ENCODE data around the gene H2BW1.
"Not testable (repeated sequence)": the region's sequence is repeated elsewhere in the genome, so short reads cannot be mapped to it uniquely, and the experiment has no call there.

Gene H2BW1

GRCh38 chrX:104041003-104041402, 27.5 kb upstream of the H2BW1 start:
- Histone ChIP-seq H3K4me3 (ENCODE audit: low read depth, low read length) (no peak overlapping the region), H3K36me3 (ENCODE audit: control insufficient read depth in 2 of 2, insufficient read depth in 1 of 2, low read length in 2 of 2) (no peaks in the 10 kb centered on the region), H3K27ac (ENCODE audit: extremely low read depth, low read depth, low read length) (no peak overlapping the region), H3K9me3 (ENCODE audit: control insufficient read depth, insufficient read depth, low read depth, low read length) (no peaks in the 10 kb centered on the region), H3K4me1 (ENCODE audit: control insufficient read depth, insufficient read depth, low read length) (no peaks in the 10 kb centered on the region)
- ChIA-PET CTCF (interaction anchor here (0.7 kb wide), 1 partner anchor 40 kb away, joined by 3 read pairs; no protein-coding TSS in a partner anchor), POLR2A (no interaction called here)
- TF ChIP-seq ZNF416 (tag by site-specific recombination; IDR thresholded peaks at IDR 0.05) (no peak), ZNF704 (tag by site-specific recombination; IDR thresholded peaks at IDR 0.05) (no peak), ZNF26 (tag by site-specific recombination; IDR thresholded peaks at IDR 0.05) (no peak), ZNF138 (tag by site-specific recombination; IDR thresholded peaks at IDR 0.05; ENCODE audit: borderline replicate concordance) (no peak), ZBTB6 (tag by site-specific recombination; IDR thresholded peaks at IDR 0.05) (no peak), ZNF214 (tag by site-specific recombination; IDR thresholded peaks at IDR 0.05; ENCODE audit: borderline replicate concordance) (no peak), ZNF274 (IDR thresholded peaks at IDR 0.05; ENCODE audit: low read length) (no peak), ZNF274 (tag by site-specific recombination; IDR thresholded peaks at IDR 0.05; ENCODE audit: borderline replicate concordance) (no peak), SETDB1 (IDR thresholded peaks at IDR 0.05; ENCODE audit: insufficient read length, low read length) (no peak), GLIS1 (tag by site-specific recombination; IDR thresholded peaks at IDR 0.05) (no peak)

- TF ChIP-seq AEBP2 (tag by site-specific recombination; IDR thresholded peaks at IDR 0.05; ENCODE audit: borderline replicate concordance) (no peak), ZNF266 (tag by site-specific recombination; IDR thresholded peaks at IDR 0.05; ENCODE audit: low read depth) (no peak), KLF9 (tag by site-specific recombination; IDR thresholded peaks at IDR 0.05; ENCODE audit: low read depth) (no peak), ZNF155 (tag by site-specific recombination; IDR thresholded peaks at IDR 0.05) (no peak)
- H3K4me1 ChIP-seq (ENCODE audit: control insufficient read depth, insufficient read depth, low read length) = no peaks in the 10 kb centered on the region
- ChIA-PET POLR2A (no interaction called here), CTCF (interaction anchor here (0.6 kb wide), 1 partner anchor 111 kb away, joined by 3 read pairs; no protein-coding TSS in a partner anchor)
- no peaks in the 10 kb centered on the region for H3K36me3 ChIP-seq (ENCODE audit: control insufficient read depth in 2 of 2, insufficient read depth in 1 of 2, low read length in 2 of 2)
- H3K9me3 ChIP-seq (ENCODE audit: control insufficient read depth, insufficient read depth, low read depth, low read length) = no peaks in the 10 kb centered on the region
- H3K4me3 ChIP-seq (ENCODE audit: low read depth, low read length) = no peak within 1 kb of the TSS
- no peak within 1 kb of the TSS for H3K27ac ChIP-seq (ENCODE audit: extremely low read depth, low read depth, low read length)
Measured at GRCh38 chrX:104039689-104040505, 26.4 kb upstream of the H2BW1 start, which contains the start of gene H2BW2. TSS of gene H2BW2 (plus strand) at chrX:104039956. CDS start at chrX:104039995, 39 bp downstream.

GRCh38 chrX:104018126-104018525, 4.6 kb upstream of the H2BW1 start:
- no peak for TF ChIP-seq ZBTB10 (tag by site-specific recombination; IDR thresholded peaks at IDR 0.05)
- H3K27ac ChIP-seq (ENCODE audit: extremely low read depth, low read depth, low read length) = no peak overlapping the region
- POLR2A ChIA-PET = no interaction called here
- no peaks in the 10 kb centered on the region for H3K36me3 ChIP-seq (ENCODE audit: control insufficient read depth in 2 of 2, insufficient read depth in 1 of 2, low read length in 2 of 2)
- CTCF ChIA-PET = interaction anchor here (1.1 kb wide), 1 partner anchor 118 kb away, joined by 3 read pairs; no protein-coding TSS in a partner anchor
- no peaks in the 10 kb centered on the region for H3K4me1 ChIP-seq (ENCODE audit: control insufficient read depth, insufficient read depth, low read length)
- H3K4me3 ChIP-seq (ENCODE audit: low read depth, low read length) = no peak overlapping the region
- no peaks in the 10 kb centered on the region; the same call in 1 of the 2 replicates for H3K9me3 ChIP-seq (ENCODE audit: control insufficient read depth, insufficient read depth, low read depth, low read length)

GRCh38 chrX:104015576-104015975, 2.1 kb upstream of the H2BW1 start:
- H3K36me3 ChIP-seq (ENCODE audit: control insufficient read depth in 2 of 2, insufficient read depth in 1 of 2, low read length in 2 of 2); H3K4me1 ChIP-seq (ENCODE audit: control insufficient read depth, insufficient read depth, low read length); H3K27ac ChIP-seq (ENCODE audit: extremely low read depth, low read depth, low read length); H3K4me3 ChIP-seq (ENCODE audit: low read depth, low read length); CTCF ChIA-PET; H3K9me3 ChIP-seq (ENCODE audit: control insufficient read depth, insufficient read depth, low read depth, low read length); POLR2A ChIA-PET: not testable (repeated sequence)
